Heart left ventricle (tissue), 16 donors: ENCODE data around the gene DTX4. TPM values are rescaled to one million over a fixed set of nuclear protein-coding genes. Genes with fewer than 3 reads are reported as not detected.

Experiments
- ATAC-seq, 4 donors: fragments of 200-7000 bp; cut with Tn5 transposase; one replicate each; pipeline ENCODE4 v1.9.1; 2020 to 2022; ENCODE audit warnings: moderate library complexity in 4 of 4, mild to moderate bottlenecking in 3 of 4, moderate number of reproducible peaks in 1 of 4
- DNase-seq, 5 donors: peaks; one replicate each; pipeline ENCODE4 v3.0.0-alpha.2; 2020
- H3K27ac ChIP-seq, 12 donors: fragments of 200-600 bp; sonication (generic) in 4 of 12; one replicate each; pipeline versions ENCODE4 v1.5.0 to v1.8.0; 2016 to 2022; ENCODE audit warnings: mild to moderate bottlenecking in 2 of 12
- H3K27me3 ChIP-seq, 9 donors: fragments of 200-600 bp; sonication (generic) in 2 of 9; one replicate each; pipeline versions ENCODE4 v1.5.1 to v1.8.0; 2016 to 2022; ENCODE audit warnings: mild to moderate bottlenecking in 3 of 9
- H3K36me3 ChIP-seq, 9 donors: fragments of 200-600 bp; sonication (generic) in 2 of 9; one replicate each; pipeline versions ENCODE4 v1.5.0 to v1.8.0; 2018 to 2022; ENCODE audit warnings: mild to moderate bottlenecking in 2 of 9
- H3K4me1 ChIP-seq, 12 donors: fragments of 200-600 bp; sonication (generic) in 4 of 12; one replicate each; pipeline versions ENCODE4 v1.5.0 to v1.8.0; 2016 to 2022; ENCODE audit warnings: mild to moderate bottlenecking in 3 of 12
- H3K4me3 ChIP-seq, 12 donors: fragments of 200-600 bp; sonication (generic) in 4 of 12; one replicate each; pipeline versions ENCODE4 v1.5.0 to v1.8.0; 2017 to 2022; ENCODE audit warnings: mild to moderate bottlenecking in 9 of 12, moderate library complexity in 4 of 12
- H3K9me3 ChIP-seq, 12 donors: fragments of 200-600 bp; sonication (generic) in 4 of 12; one replicate each; pipeline versions ENCODE4 v1.5.0 to v1.8.0; 2016 to 2022; ENCODE audit warnings: mild to moderate bottlenecking in 1 of 12
- POLR2A ChIP-seq, 2 donors: fragments of 450-650 bp; IDR thresholded peaks; one replicate each; pipeline ENCODE4 v1.6.1; 2017; ENCODE audit warnings: antibody characterized with exemption in 2 of 2, mild to moderate bottlenecking in 2 of 2, moderate library complexity in 2 of 2
- WGBS, 4 donors: extraction: QIAGEN DNeasy Blood & Tissue Kit in 2 of 4; methylation state at CpG; one replicate each; pipeline versions ENCODE4 v1.1.5 to v1.1.7; 2013 to 2018; 5-methylcytosine and 5-hydroxymethylcytosine counted together
- intact Hi-C, 10 donors: fragments of 100-400 bp; cut with DNase I; formaldehyde crosslinking; loops; one replicate each; pipeline versions ENCODE4 v1.11.1 to v1.14.2; 2022
- polyA plus RNA-seq, 2 donors: library from polyadenylated mRNA; stranded (reverse); fragments of 200-250 nt; gene quantifications; one replicate each; pipeline ENCODE4 v1.2.3, GENCODE V29; 2013
- total RNA-seq, 9 donors: library from RNA; depleted of rRNA in 2 of 9; stranded (reverse); fragments of >200 nt in 2 of 9; fragmentation: NEBNext Ultra II Directional in 3 of 9; extraction: Animal tissue kit (Norgen Biotek cat#: 25700) in 3 of 9; gene quantifications; one replicate each; pipeline versions ENCODE4 v1.1.0 to v1.2.4, GENCODE V29; 2016 to 2023
- TF ChIP-seq, protein P1 (sequence below), 12 donors: fragments of 200-600 bp; sonication (generic) in 4 of 12; IDR thresholded peaks; one replicate each; pipeline versions ENCODE4 v1.5.0 to v1.8.0; 2018 to 2022; ENCODE audit warnings: antibody characterized with exemption in 12 of 12, mild to moderate bottlenecking in 5 of 12
- donor health status: ischemic (EF 13 %, LVEDD 7.1; RV severe dilation, severe dysfunction).
- donor health status: healthy with polysubstance abuse.
- donor health status: DM: no; HTN: yes; CAD: no.
- donor health status: DM: no; HTN: no; CAD: no.
- donor health status: ischemic (EF 25% LVEDD 6.9; RV normal size, moderate dysfunction).
- donor health status: ischemic (EF 25% LVEDD 5.7; RV mildly dilated, moderate dysfunction).
- donor health status: healthy.
- donor health status: DM: yes; HTN: yes; CAD: no.
- donor health status: ischemic (EF 35%, LVEDD 5.7; RV mildly dilated, moderate dysfunction).
- donor health status: nonischemic (EF 11% LVEDD 7.7; RV severe dilation, severe dysfunction).
- donor health status: DM: yes; HTN: yes; CAD: no.
- donor health status: PGD.
- donor health status: ischemic (EF 29% LVEDD 5.4; RV normal size, mild dysfunction).
- donor health status: nonischemic (EF 23%, LVEDD 6.1; RV moderate dilation, normal function).

DTX4 gene
- total and polyA plus RNA-seq, 11 donors, result 0.74 to 6.8 (median 1.8) TPM

DNA sequence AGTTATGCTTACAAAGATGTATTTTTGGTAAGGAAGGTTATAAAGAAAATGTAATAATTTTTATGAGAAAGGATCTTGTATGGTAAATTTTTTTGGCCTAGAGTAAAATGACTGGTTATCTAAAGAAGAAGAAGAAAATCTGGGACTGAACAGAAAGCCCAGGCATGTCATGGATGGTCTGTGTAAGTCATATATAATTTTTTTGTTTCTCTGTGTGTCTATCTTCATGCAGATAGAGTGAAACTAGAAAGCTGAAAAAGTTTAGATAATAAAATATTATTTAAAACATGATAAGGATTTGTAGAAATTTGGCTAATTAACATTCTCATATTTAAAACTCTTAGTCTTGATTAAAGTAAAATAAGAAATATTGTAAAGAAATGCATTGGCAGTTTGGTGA is 68.4 kb downstream of the DTX4 start:
- no peak for TF ChIP-seq POLR2A (IDR thresholded peaks at IDR 0.05)
- TF ChIP-seq, protein P1, sequence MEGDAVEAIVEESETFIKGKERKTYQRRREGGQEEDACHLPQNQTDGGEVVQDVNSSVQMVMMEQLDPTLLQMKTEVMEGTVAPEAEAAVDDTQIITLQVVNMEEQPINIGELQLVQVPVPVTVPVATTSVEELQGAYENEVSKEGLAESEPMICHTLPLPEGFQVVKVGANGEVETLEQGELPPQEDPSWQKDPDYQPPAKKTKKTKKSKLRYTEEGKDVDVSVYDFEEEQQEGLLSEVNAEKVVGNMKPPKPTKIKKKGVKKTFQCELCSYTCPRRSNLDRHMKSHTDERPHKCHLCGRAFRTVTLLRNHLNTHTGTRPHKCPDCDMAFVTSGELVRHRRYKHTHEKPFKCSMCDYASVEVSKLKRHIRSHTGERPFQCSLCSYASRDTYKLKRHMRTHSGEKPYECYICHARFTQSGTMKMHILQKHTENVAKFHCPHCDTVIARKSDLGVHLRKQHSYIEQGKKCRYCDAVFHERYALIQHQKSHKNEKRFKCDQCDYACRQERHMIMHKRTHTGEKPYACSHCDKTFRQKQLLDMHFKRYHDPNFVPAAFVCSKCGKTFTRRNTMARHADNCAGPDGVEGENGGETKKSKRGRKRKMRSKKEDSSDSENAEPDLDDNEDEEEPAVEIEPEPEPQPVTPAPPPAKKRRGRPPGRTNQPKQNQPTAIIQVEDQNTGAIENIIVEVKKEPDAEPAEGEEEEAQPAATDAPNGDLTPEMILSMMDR (IDR thresholded peaks at IDR 0.05), result no peak
- Histone ChIP-seq H3K4me3 (no peak overlapping the region), H3K27ac (no peak overlapping the region), H3K36me3 (no peaks in the 10 kb centered on the region), H3K27me3 (no peaks in the 10 kb centered on the region), H3K4me1 (no peaks in the 10 kb centered on the region), H3K9me3 (peaks cover 0 to 29% (median 7%) of the 10 kb centered on the region in 12 donors)
- DNase-seq (no peak), ATAC-seq (no peak)
- intact Hi-C loops, result no loop called here

DNA sequence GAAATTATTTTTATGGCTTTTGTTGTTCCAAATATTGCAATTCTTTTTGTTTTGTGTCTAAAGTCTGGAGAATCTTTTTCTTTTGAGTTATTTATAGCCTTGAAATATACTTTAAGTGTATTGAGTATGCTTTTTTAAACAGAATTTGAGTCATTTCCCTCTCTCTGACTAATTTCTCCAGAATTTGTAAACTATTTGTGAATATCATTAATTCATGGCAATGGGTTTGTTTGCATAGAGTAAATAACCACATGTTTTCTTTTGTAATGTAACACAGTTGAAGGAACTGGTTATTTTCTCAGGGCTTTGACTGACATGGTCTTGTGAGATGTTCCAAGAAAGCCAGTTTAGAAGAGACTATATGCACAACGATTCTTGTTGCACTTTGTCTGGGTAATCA is 71.7 kb downstream of the DTX4 start:
- no peak for DNase-seq
- intact Hi-C loops, result no loop called here
- 61 to 69% (median 67%) methylated on average over 1 of the region's 1 CpG for WGBS, 4 donors

DNA sequence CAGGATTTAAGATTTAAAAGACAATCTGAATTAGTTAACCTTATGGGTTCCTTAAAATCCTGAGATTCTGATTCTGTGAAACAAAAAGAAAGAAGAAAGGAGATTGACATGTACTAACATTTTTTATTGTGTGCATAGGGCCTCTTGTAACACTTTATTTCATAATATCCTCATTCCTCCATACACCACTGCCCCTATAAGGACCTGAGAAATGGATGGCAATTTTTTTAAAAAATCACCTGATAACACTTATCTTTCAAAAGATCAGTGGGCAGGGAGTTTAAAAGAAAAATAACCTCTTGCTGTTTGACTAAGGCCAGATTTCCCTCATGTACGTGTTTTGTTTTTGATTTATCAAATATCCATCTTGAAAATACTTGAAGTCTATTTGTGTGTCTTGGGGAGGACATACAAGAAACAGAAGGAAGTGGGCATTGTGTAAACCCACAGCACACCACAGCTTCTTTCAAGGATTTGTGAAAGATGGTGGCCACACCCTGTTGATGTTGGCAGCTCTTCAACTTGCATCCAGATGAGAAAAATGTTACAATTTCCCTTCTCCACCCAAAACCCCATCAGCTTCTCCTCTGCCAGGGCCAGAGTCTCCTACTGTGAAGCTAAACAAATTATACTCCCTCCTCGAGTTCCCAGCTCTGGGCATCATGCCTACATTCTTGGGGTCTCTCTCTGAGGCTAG is 75.7 kb downstream of the DTX4 start:
- intact Hi-C loops, result no loop called here
- TF ChIP-seq POLR2A (IDR thresholded peaks at IDR 0.05), result no peak
- TF ChIP-seq, protein P1 (IDR thresholded peaks at IDR 0.05), result no peak
- peak overlapping the region in 2 of 12 donors; percentile 25 to 71 for H3K27ac ChIP-seq
- 19 to 28% (median 24%) methylated on average over 2 of the region's 2 CpGs for WGBS, 4 donors
- no peak overlapping the region for H3K4me3 ChIP-seq
- H3K9me3 ChIP-seq, result no peaks in the 10 kb centered on the region
- ATAC-seq (peak; percentile 42 to 94 (median 74)), DNase-seq (peak in 4 of 5 donors; percentile 41 to 63 (median 48))
- H3K4me1 ChIP-seq, result peaks cover 0 to 28% (median 3%) of the 10 kb centered on the region in 12 donors
- H3K27me3 ChIP-seq, result no peaks in the 10 kb centered on the region
- no peaks in the 10 kb centered on the region for H3K36me3 ChIP-seq

More for the DNA sequence above, 71.7 kb downstream of the DTX4 start:
- Histone ChIP-seq H3K9me3 (peaks cover 0 to 16% (median 5%) of the 10 kb centered on the region in 12 donors), H3K27ac (no peak overlapping the region), H3K36me3 (no peaks in the 10 kb centered on the region), H3K4me1 (peaks cover 0 to 21% (median 3%) of the 10 kb centered on the region in 12 donors), H3K4me3 (no peak overlapping the region), H3K27me3 (no peaks in the 10 kb centered on the region)
- TF ChIP-seq, protein P1 (IDR thresholded peaks at IDR 0.05), result no peak
- TF ChIP-seq POLR2A (IDR thresholded peaks at IDR 0.05), result no peak
- ATAC-seq, result no peak

DNA sequence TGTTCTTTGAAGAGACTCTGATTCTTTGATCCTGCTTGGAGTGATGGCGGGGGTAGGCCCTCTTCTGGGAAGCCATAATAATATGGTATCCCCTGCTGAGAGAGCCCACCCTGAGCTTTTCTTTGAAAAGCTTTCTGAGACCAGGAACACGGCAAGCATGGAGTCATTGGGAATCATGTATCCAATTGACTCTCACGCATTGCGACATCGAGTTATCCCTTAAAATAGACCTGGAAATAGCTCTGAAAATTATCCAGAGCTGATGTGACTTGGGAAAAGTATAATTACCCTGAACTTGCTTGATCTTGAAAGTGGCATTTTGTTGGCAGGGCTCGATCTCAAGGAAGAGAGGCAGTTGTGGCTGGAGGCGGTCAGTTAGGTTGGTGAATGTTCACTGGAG is 77.6 kb downstream of the DTX4 start:
- H3K27ac ChIP-seq, result no peak overlapping the region
- DNase-seq (no peak), ATAC-seq (no peak)
- TF ChIP-seq POLR2A (IDR thresholded peaks at IDR 0.05), result no peak
- TF ChIP-seq, protein P1 (IDR thresholded peaks at IDR 0.05), result no peak
- intact Hi-C loops, result no loop called here
- WGBS, 4 donors, result 88 to 94% (median 90%) methylated on average over 7 of the region's 7 CpGs
- no peaks in the 10 kb centered on the region for H3K9me3 ChIP-seq
- no peaks in the 10 kb centered on the region for H3K27me3 ChIP-seq
- H3K36me3 ChIP-seq, result no peaks in the 10 kb centered on the region
- H3K4me3 ChIP-seq, result no peak overlapping the region
- H3K4me1 ChIP-seq, result peaks cover 0 to 33% (median 3%) of the 10 kb centered on the region in 12 donors
